ENCODE data around the gene PDE5A.

PDE5A gene

DNA sequence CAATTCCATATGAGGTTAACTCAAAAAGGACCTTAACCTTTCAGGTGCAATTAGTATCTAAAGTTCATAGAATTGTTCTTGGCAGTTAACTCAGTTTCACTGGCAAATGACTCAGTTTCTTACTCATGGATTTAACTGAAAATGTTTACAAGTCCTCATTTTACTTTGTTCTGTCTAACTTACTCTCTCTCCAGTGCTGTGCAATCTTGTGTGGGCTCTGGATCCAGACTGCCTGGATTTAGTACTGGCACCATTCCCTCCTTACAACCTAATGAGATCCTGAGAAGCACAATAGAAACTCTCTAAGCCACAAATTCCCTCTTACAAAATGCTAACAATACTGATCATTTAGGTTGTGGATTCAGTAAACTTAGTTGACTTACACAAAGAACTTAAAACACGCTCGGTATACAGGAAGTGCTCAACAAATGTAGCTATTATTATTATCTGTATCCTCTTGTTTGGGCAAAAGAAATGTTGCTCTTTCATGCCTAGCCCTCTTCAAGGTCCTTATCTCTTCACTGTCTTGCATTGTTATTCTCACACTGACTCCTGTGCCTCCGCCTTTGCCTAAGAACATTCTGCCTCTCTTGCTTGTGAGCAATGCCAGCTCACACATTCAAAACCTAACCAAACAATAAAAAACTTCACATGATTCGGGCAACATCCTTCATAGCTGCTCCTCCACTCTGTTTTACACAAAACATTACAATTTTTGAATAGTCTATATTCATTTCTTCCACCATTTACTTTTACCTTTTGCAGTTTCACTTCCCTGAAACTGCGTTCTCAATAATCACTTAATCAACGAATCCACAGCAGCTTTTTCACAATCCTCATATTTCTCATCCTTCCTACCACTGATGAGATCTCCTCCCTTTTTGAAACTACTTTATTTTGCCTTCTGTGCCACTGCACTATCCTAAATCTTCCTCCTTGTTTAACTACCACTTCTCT lies 91.8 kb downstream of the PDE5A start:
- no peak overlapping the region for H3K4me3 ChIP-seq (ENCODE audit: low read depth, low read length)
- no peaks in the 10 kb centered on the region for H3K27me3 ChIP-seq (ENCODE audit: insufficient read depth, low read depth, severe bottlenecking)
- H3K36me3 ChIP-seq, result peaks cover 8% of the 10 kb centered on the region
- H3K27ac ChIP-seq, result no peak overlapping the region
- DNase-seq, result no peak
- peaks cover 4% of the 10 kb centered on the region for H3K9me3 ChIP-seq (ENCODE audit: severe bottlenecking)
- TF ChIP-seq, protein P1, sequence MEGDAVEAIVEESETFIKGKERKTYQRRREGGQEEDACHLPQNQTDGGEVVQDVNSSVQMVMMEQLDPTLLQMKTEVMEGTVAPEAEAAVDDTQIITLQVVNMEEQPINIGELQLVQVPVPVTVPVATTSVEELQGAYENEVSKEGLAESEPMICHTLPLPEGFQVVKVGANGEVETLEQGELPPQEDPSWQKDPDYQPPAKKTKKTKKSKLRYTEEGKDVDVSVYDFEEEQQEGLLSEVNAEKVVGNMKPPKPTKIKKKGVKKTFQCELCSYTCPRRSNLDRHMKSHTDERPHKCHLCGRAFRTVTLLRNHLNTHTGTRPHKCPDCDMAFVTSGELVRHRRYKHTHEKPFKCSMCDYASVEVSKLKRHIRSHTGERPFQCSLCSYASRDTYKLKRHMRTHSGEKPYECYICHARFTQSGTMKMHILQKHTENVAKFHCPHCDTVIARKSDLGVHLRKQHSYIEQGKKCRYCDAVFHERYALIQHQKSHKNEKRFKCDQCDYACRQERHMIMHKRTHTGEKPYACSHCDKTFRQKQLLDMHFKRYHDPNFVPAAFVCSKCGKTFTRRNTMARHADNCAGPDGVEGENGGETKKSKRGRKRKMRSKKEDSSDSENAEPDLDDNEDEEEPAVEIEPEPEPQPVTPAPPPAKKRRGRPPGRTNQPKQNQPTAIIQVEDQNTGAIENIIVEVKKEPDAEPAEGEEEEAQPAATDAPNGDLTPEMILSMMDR (IDR thresholded peaks at IDR 0.05; ENCODE audit: low read depth, low read length), result no peak

DNA sequence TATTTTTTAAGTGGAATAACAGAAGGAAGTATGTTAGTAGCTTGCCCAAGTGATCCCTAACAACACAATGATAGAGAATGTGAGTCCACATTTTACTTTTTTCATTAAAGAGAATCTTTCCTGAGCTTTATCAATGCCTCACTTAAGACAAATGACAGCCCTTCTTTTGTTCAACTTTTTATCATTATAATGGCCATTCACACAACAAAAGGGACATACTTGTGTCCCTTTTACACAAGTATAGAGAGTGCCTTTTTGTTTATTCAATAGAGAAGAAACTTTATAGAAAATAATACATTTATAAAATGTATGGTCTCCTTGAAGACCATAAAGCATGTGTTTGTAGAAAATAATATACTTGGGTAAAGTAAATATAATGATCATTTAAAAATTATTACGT lies 96.3 kb downstream of the PDE5A start:
- no peak for DNase-seq
- H3K36me3 ChIP-seq, result peaks cover 19% of the 10 kb centered on the region
- no peak overlapping the region for H3K27ac ChIP-seq
- TF ChIP-seq, protein P1 (IDR thresholded peaks at IDR 0.05; ENCODE audit: low read depth, low read length), result no peak
- H3K4me3 ChIP-seq (ENCODE audit: low read depth, low read length), result no peak overlapping the region
- no peaks in the 10 kb centered on the region for H3K27me3 ChIP-seq (ENCODE audit: insufficient read depth, low read depth, severe bottlenecking)
- peaks cover 4% of the 10 kb centered on the region for H3K9me3 ChIP-seq (ENCODE audit: severe bottlenecking)

DNA sequence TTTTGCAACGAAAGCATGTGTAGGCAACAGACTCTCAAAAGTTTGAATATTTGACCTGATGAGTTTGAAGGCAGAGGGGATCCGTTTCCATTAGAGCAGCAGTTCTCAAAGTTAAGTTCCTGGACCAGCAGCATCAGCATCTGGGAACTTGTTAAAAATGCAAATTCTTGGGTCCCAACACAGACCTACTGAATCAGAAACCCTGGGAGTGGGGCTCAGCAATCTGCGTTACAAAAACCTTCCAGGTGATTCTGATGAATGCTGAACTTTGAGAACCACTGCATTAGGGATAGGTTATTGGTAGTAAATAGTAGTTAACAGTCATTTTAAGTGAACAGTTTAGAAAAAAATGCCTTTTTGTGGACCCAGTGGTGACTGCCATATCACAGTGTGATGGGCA lies 98.8 kb downstream of the PDE5A start:
- H3K27me3 ChIP-seq (ENCODE audit: insufficient read depth, low read depth, severe bottlenecking), result no peaks in the 10 kb centered on the region
- no peaks in the 10 kb centered on the region for H3K9me3 ChIP-seq (ENCODE audit: severe bottlenecking)
- H3K36me3 ChIP-seq, result peaks cover 18% of the 10 kb centered on the region
- no peak overlapping the region for H3K4me3 ChIP-seq (ENCODE audit: low read depth, low read length)
- H3K27ac ChIP-seq, result no peak overlapping the region
- TF ChIP-seq, protein P1 (IDR thresholded peaks at IDR 0.05; ENCODE audit: low read depth, low read length), result no peak
- DNase-seq, result no peak

DNA sequence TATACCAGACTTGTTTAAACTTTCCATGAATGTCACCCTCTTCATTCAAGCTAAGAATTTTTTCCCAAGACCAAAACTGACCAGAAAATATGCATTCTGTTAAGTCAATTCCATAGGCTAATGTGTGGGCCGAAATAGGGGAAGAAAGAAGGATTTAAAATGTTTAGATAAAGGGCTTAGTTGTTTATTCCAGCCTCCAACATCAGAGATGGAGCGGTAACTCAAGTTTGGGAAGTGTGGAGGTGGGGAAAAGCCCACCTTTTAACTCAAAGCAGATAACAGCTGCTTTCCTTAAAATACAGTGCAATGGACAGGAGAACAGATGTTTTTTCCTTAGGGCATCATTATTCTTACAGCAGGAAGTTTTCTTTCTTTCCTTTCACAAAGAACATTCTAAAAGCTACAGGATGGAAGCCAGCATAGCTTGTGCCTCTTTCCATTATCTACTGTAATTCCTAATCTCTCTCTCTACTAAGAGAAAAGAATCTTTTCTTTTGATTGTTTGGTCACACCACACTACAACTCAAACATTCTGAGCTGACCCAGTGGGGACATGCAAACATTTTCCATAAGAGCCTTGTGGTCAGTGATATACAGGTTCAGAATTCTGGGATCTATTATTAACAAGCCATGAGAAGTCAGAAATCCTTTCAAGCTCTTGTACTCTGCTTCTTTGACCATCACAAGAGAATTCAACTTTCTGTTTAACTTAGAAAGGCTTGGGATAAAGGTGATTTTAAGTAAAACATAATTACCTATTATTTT lies 101.6 kb downstream of the PDE5A start:
- Histone ChIP-seq H3K36me3 (peaks cover 16% of the 10 kb centered on the region), H3K27ac (no peak overlapping the region), H3K4me3 (ENCODE audit: low read depth, low read length) (no peak overlapping the region), H3K9me3 (ENCODE audit: severe bottlenecking) (no peaks in the 10 kb centered on the region), H3K27me3 (ENCODE audit: insufficient read depth, low read depth, severe bottlenecking) (no peaks in the 10 kb centered on the region)
- TF ChIP-seq, protein P1 (IDR thresholded peaks at IDR 0.05; ENCODE audit: low read depth, low read length), result no peak
- no peak for DNase-seq

DNA sequence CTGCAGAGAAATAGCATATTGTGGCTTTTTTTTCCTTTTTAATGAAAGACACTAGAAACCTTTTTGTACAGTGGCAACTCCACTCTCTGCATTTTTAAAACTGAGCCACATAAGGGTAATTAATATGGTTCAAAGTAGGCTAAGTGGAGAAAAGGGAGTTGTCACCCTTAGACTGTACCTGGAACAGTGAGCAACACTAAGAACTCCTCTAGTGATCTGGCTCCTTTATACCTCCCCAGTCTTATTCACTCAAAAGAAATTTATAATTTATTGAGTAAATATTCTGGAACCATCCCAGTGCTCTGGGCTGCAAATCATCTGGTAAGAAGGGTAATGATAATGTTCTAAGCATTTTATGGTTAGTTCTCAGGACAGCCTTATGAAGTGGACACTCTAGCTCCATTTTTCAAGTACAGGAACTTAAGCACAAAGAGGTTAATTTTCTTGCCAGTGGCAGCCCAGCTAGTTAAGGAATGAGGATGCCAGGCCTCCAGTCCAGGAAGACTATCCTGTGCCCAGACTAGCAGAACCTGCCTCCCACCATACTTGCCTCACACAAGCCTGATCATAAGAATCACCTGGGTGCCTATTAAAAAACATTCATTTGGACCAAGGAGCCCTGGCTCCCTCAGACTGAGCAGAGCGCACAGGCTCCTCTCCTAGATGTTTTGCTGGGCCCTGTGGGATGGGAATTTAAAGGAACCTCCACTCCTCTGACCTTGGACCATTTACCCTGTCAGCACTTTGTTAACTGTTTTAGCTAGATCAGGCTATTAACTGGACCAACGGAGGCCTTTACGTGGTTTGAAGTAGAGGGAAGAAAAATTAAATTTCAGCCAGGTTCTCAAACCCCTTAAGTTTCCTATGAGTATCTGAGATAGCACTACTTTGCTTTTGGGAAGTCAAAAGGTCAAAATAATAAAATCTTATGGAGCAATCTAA lies 102.6 kb downstream of the PDE5A start:
- TF ChIP-seq, protein P1 (IDR thresholded peaks at IDR 0.05; ENCODE audit: low read depth, low read length), result no peak
- H3K27me3 ChIP-seq (ENCODE audit: insufficient read depth, low read depth, severe bottlenecking), result no peaks in the 10 kb centered on the region
- H3K36me3 ChIP-seq, result peaks cover 10% of the 10 kb centered on the region
- DNase-seq, result no peak
- no peaks in the 10 kb centered on the region for H3K9me3 ChIP-seq (ENCODE audit: severe bottlenecking)
- H3K27ac ChIP-seq, result no peak overlapping the region
- no peak overlapping the region for H3K4me3 ChIP-seq (ENCODE audit: low read depth, low read length)
